ENCODE results near the gene ZNF532.

- TF ChIP-seq EZH2 (IDR thresholded peaks at IDR 0.05; ENCODE audit: low read length) (no peak), CTCF (optimal IDR thresholded peaks at IDR 0.05 in 1 of 3, IDR thresholded peaks at IDR 0.05 in 1 of 3, conservative IDR thresholded peaks at IDR 0.05 in 1 of 3; ENCODE audit: extremely low read depth in 1 of 3, insufficient read depth in 2 of 3, low read length in 3 of 3) (no peak)
Observed at GRCh38 chr18:58858591-58859468, 5.8 kb upstream of the ZNF532 start.

Measured in keratinocyte (primary cell).